NCI-H1105 treated with DMSO at 0.1 percent for 48 hours (cell line): Measurements from ENCODE around the gene P2RX3.
"Not testable (repeated sequence)": the region's sequence is repeated elsewhere in the genome, so short reads cannot be mapped to it uniquely, and the experiment has no call there.

Experiments used
- DNase-seq: peaks from one replicate; lab custom pipeline; 2025; lab: John Stamatoyannopoulos, UW

P2RX3 gene

DNA sequence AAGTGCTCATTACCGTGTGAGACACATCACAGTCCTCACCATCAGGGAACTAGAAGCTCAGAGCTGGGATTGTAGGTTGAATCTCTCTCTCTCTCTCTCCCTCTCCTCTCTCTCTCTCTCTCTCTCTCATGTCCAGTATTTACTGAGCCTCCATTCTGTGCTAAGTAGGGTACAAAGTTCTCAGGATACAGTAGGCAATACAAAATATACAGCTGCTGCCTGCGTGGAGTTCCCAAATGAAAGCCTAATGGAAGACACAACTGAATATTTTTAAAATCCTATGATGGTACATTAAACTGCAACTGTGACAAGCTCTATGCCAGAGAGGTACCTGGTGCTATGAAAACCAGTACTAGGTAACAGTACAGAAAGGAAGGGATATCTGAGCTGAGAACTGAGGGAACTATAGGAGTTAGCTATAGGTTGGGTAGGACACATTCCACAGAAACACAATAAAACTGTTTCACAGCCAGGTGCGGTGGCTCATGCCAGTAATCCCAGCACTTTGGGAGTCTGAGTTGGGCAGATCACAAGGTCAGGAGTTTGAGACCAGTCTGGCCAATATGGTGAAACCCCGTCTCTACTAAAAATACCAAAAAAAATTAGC is 61.9 kb downstream of the P2RX3 start:
- no peak for DNase-seq

DNA sequence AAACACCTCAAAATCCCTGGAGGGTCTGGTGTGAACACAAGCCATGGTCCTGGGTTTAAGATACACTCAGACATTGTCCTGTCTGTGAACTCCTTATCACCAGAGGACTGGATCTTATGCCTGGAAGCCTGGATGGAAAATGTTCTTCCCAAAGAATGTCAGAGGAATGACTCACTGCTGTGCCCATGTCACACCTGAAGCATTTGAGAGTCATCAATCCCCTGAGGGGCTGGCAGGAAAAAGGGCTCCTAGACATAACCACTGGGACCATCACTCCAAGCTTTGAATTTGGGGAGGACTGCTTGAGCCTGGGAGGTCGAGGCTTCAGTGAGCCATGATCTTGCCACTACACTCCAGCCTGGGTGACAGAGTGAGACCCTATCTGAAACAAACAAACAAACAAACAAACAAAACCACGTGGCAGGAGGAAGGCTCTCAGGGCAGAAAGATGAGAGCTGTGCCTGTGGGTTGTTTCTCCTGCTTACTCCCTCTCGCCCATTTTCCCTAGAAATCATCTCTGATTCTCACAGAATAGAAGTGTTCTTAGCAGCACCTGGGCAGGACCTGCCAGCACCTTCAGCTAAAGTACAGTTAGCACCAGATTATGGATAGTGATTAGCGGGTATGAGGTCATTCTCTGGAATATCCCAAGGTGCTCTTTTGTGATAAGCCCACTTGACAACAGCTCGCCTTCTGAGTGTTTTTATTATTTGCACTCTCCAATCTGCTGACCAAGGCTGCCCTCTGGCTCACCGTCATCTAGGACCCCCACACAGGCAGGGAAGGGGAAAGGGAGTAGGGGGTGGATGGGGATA is 64.2 kb downstream of the P2RX3 start:
- no peak for DNase-seq

DNA sequence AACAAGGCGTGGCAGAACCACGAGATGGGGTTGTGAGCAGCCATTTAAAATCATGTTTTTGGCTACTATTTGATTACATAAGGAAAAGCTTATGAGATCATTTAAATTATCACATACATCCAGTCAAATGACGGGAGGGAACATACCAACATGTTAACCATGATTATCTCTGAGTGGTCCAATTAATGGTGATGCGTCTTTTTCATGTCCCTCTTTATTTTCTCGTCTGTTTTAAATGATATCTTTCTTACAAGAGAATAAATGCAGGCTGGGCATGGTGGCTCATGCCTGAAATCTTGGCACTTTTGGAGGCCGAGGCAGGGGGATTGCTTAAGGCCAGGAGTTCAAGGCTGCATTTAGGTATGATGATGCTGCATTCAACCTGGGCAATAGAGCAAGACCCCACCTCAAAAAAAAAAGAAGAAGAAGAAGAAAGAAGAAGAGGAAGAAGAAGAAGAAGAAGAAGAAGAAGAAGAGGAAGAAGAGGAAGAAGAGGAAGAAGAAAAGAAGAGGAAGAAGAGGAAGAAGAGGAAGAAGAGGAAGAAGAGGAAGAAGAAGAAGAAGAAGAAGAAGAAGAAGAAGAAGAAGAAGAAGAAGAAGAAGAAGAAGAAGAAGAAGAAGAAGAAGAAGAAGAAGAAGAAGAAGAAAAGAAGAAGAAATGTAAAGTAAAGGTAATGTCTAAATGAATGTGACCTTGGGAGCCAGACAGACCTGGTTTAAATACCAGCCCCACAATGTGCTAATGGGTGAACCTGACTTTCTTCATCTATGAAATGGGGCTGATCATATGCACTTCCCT is 65.0 kb downstream of the P2RX3 start:
- not testable (repeated sequence) for DNase-seq

DNA sequence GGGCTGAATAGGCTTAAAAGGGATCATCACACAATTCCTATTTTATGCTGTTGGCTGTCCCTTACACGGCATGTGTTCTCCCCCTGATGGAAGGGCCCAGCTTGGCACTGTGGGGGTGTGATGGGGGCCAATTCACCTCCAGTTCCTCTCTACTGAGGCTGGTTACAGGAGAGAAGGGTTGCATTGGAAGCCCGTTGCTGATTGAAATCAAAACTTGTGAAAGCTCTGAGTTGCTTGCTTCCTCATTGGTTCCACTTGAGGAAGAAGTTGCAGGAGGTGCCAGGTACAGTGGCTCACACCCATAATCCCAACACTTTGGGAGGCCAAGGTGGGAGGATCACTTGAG is 65.6 kb downstream of the P2RX3 start:
- DNase-seq: no peak

DNA sequence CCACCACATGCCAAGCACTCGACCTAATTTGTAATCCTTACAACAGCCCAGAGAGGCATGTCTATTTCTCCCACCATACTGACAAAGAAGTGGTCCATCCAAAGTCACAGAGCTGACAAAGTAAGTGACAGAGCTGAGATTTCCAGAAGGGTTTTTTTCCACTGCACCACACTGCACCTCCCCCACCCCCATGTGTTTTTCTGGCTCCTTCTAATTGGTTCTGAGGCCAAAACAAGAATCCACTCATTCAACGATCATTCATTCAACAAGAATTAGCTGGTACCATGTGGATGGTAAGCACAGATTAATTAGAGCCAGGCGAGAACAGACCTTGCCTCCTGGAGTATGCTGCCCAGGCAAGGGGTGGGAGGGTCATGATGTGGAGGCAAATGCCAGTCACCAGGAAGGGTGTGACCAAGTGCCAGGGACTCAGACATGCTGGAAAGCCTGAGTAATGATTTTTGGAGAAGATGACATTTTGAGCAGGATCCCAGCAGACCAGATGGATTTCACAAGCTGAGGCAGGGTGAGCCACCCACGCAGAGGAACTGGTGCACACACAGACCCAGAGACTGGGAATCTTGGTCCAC is 67.2 kb downstream of the P2RX3 start:
- no peak for DNase-seq

DNA sequence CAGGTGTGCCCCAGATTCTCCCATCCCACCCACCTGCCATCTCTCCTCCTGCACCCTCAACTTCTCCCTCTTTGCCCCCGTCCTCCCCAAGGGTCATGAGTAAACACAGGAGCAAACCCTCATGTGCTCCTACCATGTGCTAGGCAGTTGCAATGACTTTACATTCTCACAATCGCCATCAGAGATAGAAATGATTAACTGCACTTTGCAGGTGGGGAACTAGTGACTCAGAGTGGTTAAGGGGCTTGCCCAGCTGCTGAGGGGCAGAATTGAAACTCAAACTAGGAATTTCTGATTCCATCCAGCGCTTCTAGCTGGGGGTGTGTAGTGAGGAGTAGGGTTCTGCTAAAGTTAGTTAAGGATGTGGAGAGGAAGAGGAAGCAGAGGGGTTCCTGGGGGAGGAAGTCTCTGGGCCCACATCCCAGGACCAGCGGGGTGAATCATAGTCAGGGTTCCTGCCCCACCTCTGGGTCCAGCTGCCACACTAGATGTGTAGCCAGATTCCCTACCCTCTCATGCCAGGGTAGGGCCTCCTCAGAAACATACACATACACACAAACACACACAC is 68.3 kb downstream of the P2RX3 start:
- no peak for DNase-seq

DNA sequence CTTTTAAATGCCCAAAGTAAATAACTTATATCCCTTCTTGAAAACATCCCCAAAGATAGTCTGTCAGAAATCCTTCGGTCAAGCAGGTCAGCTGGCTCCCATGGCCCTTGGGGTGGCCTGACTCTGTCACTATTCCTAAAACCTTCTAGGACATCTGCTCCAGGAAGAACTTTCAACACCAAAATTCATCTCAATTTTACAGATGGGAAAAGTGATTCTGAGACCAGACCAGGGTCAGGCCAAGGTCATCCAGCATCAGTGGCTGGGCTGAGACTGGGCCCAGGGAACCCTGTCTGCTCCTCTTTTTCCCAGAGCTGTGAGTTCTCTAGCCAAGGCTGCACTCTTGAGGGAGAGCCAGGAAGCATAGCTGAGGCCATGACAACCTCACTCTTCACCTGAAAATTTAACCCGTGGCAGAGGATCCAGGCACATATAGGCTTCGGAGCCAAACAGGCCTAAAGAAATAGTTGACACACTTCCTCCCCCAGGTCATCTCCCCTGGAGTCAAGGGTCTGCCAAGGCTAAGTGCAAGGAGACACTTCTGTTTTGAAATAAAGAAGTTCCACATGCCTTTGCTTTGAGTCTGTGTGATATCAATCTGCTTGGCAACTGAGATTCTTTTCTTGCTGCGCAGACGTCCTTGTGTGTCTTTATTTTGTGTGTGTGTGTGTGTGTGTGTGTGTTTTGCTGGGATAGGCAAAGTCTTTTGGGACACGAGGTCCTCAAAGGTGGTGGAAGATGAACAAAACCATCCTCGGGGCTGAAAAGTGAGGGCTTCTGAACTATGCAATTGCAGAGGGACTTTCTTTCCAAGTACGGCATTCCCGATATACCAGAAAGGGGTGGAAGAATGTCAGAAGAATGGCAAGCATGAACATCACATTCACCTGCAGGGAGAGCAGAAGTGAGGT is 69.1 kb downstream of the P2RX3 start:
- DNase-seq: no peak

DNA sequence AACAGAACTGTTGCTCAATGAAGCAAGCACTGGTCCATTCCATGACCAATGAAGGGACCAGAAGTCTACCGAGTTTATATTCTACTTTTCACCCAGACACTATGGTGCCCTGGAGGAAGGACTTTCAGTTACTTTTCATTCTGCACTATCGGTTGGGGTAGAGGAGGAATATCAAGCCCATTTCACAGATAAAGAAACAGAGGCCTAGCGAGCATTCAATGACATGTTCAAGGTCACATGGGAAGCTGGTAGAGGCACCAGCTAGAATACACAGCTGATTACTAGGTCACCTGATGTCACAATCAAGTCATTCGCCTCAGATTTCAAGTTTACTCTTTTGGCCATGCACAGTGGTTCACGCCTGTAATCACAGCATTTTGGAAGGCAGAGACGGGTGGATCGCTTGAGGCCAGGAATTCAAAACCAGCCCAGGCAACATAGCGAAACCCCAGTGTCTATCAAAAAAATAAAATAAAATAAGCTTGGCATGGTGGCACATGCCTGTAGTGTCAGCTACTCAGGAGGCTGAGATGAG is 69.9 kb downstream of the P2RX3 start:
- no peak for DNase-seq

DNA sequence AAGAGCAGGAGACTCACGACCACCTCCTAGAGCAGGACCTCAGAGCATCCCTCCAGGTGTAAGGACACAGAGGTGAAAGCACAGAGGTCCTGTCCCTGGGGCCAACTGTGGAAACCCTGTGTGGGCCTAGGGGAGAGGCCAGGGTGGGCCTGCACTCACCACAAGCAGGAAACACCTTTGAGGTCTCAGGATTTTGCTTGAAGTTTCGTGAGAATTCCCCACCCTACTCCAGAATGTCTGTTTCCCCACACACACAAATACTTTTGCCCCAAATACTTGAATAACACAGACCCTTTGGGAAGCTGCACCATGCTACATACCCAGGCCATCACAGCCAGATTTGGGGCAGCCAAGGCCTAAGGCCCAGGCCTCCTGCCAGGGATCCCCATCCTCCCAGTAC is 70.6 kb downstream of the P2RX3 start:
- no peak for DNase-seq

DNA sequence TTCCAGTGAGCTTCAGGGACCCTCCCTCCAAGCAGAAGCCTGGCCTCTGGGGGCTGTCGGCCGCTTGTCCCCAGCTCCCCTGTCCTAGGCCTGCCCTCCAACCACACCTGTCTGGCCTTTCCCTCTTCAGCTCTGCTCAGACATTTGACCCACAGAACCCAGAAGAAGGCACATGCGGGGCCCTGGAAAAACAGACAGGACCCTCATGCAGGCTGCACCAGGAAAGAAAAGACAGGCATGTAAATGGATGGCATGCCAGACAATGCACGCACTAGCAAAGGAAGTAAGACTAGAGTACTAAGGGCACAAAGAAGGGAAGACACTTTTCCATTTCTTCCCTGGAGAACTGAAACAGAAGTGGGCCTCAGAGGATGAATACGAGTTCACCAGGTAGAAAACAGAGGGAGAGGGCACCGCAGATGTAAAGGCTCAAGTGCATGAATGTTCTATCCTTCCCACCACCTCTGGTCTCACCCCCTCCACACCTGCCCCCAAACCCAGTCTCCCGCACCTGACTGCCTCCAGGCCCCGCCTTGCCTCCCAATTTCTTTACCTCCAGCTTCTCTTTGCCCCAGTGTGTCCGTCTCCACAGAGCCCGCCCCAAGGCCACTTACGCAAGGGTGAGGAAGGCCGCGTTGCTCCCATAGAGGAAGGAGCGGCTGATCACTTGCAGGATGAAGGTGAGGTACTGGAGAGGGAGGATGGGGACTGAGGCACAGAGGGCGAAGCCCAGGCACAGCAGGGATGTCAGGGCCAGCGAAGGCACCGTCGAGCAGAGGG is 71.4 kb downstream of the P2RX3 start:
- DNase-seq: no peak

DNA sequence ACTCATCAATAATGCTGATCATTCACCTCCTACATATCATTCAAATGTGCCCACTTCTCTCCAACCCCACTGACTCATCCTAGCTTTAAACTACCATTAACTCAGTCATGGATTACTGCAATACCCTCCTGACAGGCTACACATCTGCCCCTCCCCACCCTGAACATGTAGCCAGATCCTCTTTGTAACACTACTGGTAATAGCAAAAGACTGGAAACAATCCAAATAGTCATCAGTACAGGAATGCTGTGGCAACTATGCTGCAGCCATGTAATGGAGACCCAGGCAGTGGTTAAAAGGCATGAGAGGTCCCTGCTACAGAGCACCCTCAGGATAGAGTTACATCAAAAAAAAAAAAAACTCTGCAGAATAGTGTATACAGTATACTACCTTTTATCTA is 72.1 kb downstream of the P2RX3 start:
- no peak for DNase-seq

DNA sequence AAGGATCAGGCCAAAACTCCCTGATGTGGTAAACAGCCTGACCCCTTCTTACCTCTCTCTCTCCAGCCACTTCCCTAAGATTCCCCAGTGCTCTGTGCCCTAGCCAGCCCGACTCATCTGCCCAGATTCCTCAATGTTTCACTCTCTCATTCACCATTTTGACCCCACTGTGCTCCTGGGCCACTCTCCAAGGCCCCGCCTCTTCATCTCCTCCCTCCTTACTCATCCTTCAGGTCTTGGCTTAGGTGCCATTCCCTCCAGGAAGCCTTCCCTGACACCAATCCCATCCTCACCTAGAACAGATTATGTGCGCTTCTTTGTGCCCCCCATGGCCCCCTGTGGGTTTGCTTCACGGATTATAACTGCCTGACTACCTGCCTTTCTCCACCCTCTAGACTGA is 75.5 kb downstream of the P2RX3 start:
- no peak for DNase-seq

DNA sequence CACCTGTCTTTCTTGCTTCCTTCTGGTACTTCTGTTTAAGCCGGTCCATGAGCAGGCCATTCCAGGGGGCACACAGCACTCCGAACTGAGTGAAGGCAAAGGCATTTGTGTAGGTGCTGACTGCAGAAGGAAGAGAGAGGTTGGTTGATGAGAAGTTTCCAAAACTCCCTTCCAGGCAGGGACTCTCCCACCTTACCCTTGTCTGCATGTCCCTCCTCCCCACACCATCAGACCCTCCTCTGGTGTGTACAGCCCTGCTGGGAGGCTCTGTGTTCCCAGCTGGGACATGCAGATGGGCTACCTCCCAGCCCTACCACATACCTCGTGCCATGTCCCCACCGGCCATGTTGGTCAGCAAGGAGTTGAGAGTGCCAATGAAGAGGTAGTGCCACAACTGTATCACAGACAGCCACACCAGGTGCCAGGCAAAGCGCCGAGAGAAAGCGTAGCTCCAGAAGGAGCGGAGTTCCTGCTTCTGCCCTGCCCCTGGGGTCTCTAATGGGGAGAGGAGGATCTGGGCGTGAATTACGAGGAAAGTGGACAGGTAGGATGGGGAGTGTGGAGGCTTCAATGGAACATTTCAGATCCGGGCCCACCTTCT is 76.6 kb downstream of the P2RX3 start:
- DNase-seq: no peak

DNA sequence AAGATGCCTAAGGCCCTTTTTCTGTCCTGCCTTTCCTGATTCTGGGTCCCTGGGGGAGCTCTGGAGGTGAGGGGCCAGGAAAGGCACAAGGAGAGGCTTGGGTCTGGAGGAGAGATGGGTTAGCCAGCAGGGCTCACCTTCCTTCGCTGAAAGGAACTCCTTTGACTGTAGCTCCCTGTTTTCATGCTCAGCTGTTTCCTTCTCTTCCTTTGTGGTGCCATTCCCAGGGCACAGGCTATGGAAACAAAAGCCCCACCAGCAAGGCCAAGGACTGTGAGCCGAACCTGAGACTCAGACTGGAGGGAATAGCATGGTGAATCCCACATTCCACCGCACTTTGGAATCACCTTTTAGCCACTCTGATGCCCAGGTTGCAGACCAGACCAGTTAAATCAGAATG is 78.3 kb downstream of the P2RX3 start:
- no peak for DNase-seq

DNA sequence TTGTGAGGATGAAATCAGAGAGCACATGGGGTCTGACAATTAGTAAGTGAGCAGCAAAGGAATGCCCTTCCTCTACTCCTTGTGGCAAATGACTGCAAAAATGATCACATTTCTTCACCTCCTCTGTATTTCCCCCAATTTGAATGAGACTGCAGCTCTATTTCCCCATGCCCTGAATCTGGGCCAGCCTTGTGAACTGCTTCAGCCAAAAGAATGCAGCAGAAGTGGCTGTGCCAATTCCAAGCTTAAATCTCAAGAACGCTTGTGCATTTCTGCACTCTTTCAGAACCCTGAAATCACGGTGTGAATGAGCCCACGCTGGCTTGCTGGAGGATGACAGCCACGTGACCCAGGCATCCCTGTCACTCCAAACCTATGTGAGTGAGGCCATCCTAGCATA is 78.9 kb downstream of the P2RX3 start:
- DNase-seq: no peak

DNA sequence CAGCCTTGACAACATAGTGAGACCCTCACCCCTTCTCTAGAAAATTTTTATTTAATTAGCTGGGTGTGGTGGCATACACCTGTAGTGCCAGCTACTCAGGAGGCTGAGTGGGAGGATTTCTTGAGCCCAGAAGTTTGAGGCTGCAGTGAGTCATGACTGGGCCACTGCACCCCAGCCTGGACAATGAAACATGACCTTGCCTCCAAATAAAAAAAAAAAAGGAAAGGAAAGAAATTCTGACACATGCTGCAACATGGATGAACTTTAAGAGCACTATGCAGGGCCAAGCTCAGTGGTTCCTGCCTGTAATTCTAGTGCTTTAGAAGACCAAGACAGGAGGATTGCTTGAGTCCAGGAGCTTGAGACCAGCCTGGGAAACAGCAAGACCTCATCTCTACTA is 80.0 kb downstream of the P2RX3 start:
- DNase-seq: no peak

DNA sequence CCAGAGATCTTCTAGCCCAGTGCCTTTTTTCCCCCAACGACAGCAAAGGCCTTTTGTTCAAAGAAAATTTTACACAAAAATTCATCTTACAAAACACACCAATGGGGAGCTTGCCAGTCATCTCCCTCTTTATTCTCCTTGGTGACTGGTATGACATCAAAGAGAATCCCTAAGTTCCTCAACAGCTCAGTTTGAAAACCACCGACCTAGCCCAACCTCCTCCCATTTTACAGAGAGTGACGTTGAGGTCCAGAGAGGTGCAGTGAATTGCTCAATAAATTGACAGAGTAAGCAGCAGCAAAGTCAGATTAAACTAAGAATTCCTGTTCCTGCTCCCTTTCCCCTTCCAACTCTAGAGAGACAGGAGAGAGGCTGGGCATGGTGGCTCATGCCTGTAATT is 81.0 kb downstream of the P2RX3 start:
- no peak for DNase-seq

DNA sequence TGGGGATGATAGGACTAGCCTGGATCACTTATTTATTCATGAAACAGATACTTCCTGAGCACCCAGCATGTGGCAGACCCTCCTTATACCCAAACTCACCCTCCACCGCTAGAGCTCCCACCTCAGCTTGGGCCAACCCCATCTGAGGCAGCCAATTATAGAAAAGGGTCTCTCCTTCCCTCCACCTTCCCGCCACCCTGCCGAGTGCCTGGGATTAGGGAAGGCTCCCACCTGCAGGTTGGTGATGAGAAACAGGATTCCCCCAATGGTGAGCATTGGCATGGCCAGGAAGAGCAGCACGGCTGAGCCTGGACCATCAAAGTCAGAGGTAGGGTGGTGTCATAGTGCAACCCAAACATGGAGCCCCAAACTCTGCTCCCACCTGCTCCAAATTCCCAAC is 82.9 kb downstream of the P2RX3 start:
- no peak for DNase-seq

DNA sequence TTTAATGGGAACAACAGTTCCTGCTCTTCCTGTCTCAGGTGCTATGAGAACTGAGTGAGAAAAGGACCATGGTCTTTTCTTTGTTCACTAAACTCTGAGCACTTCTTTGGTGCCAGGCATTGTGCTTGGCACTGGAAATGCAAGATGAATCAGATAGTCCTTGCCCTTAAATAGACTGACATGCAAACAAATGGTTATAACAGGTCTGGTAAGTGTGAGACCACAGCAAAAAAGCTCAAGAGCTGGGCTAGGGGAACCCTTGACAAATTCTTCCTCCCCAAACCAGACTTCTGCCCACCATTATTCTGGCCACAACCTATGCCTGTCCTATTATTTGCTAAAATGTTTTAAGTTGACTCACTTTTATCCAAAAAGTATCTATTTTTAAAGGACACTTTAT is 83.7 kb downstream of the P2RX3 start:
- DNase-seq: no peak
